Measurements from ENCODE around the gene CORO1C.
A peak's percentile ranks its signal among the peaks of the same experiment; 100 is the strongest.

Gene CORO1C

GRCh38 chr12:108678104-108678730 is 53.1 kb downstream of the CORO1C start:
- no peak for DNase-seq (ENCODE audit: low spot score in 2 of 2)
- H3K9me3 ChIP-seq = no peaks in the 10 kb centered on the region
- no peaks in the 10 kb centered on the region for H3K27me3 ChIP-seq (ENCODE audit: low read depth)
- H3K36me3 ChIP-seq (replicated peaks) = no peaks in the 10 kb centered on the region
- in situ Hi-C loops (cut with MboI; ENCODE audit: low sequenced_read_pairs) = no loop called here
- no peaks in the 10 kb centered on the region for H3K4me1 ChIP-seq
- no peak overlapping the region for H3K4me3 ChIP-seq

DNA sequence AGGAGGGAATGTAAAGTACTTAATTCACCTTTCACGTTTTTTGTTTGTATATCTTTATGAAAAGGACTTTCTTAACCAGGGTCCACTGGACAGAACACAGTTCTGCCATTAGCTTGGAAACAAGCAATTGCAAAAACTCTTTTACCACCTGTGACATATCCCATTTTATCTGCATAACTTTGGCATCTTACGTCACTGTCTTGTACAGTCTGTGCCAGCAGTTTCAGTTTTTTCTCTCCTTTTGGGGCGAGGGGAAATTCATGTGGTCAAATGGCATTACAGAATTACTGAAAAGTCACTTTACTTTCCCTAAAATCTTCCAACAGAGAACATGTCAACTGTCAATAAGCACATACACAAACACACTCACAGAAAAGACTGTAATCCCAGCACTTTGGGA is 53.9 kb downstream of the CORO1C start:
- H3K9me3 ChIP-seq = no peaks in the 10 kb centered on the region
- DNase-seq (ENCODE audit: low spot score in 2 of 2) = no peak
- H3K4me3 ChIP-seq = no peak overlapping the region
- no peaks in the 10 kb centered on the region for H3K36me3 ChIP-seq (replicated peaks)
- H3K27me3 ChIP-seq (ENCODE audit: low read depth) = no peaks in the 10 kb centered on the region
- in situ Hi-C loops (cut with MboI; ENCODE audit: low sequenced_read_pairs) = no loop called here
- no peaks in the 10 kb centered on the region for H3K4me1 ChIP-seq

DNA sequence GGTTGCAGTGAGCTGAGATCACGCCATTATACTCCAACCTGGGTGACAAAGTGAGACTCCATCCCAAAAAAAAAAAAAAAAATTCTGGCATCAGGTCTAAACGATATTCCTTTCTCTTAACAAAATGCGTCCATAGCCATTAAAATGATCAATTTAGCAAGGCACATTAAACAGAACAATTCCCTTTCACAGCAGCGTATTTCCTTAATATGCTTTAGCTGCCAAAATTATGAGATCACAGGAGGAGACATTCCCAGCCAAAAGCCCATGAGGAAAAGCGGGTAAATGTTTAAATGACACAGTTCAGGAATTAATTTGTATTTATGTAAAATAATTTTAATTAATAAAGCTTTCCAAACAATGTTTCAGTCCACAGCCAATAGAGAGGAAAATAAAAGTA is 54.6 kb downstream of the CORO1C start:
- H3K4me3 ChIP-seq = no peak overlapping the region
- in situ Hi-C loops (cut with MboI; ENCODE audit: low sequenced_read_pairs) = no loop called here
- DNase-seq (ENCODE audit: low spot score in 2 of 2) = no peak
- H3K4me1 ChIP-seq = no peaks in the 10 kb centered on the region
- H3K36me3 ChIP-seq (replicated peaks) = no peaks in the 10 kb centered on the region
- H3K9me3 ChIP-seq = no peaks in the 10 kb centered on the region
- no peaks in the 10 kb centered on the region for H3K27me3 ChIP-seq (ENCODE audit: low read depth)

DNA sequence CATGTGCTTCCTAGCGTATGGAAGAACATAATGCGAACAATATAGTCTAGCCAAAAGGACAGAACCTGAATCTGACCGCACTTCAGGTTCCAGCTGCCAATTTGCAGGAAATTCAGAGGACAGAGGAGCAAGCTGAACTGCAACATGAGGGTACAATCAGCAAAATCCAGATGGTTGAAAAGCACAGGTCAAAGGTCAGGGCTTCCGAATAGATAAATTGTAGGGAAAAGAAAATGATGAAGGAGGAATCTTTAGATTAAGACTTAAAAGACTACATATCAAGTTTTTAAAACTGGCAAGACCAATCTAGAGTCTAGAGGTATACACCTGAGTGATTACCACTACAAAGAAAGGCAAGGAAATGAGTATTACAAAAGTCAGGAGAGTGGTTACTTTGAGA is 55.5 kb downstream of the CORO1C start:
- in situ Hi-C loops (cut with MboI; ENCODE audit: low sequenced_read_pairs) = no loop called here
- Histone ChIP-seq H3K27me3 (ENCODE audit: low read depth) (no peaks in the 10 kb centered on the region), H3K4me3 (no peak overlapping the region), H3K9me3 (no peaks in the 10 kb centered on the region), H3K36me3 (replicated peaks) (no peaks in the 10 kb centered on the region), H3K4me1 (no peaks in the 10 kb centered on the region)
- no peak for DNase-seq (ENCODE audit: low spot score in 2 of 2)

DNA sequence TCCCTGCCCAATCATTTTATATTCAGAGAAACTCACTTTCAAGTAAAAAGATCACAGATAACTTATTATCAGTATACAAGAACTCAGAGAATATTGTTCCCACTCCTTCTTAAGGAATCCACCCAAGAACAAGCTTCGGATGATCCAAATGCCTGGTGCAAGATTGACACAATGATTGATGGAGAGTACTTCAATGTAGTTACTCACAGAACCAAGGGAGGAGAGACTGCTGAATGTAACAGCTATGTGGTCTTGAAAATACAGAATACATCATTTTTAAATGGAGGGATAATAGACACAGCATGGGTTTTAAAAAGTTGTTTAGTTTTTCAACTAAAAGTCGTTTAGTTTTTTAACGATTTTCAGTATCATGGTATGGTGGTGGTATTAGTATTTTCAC is 59.3 kb downstream of the CORO1C start:
- in situ Hi-C loops (cut with MboI; ENCODE audit: low sequenced_read_pairs) = no loop called here
- H3K36me3 ChIP-seq (replicated peaks) = no peaks in the 10 kb centered on the region
- no peaks in the 10 kb centered on the region; the same call in 1 of the 2 replicates for H3K4me1 ChIP-seq
- H3K4me3 ChIP-seq = no peak overlapping the region
- H3K9me3 ChIP-seq = no peaks in the 10 kb centered on the region
- H3K27me3 ChIP-seq (ENCODE audit: low read depth) = no peaks in the 10 kb centered on the region
- no peak for DNase-seq (ENCODE audit: low spot score in 2 of 2)

DNA sequence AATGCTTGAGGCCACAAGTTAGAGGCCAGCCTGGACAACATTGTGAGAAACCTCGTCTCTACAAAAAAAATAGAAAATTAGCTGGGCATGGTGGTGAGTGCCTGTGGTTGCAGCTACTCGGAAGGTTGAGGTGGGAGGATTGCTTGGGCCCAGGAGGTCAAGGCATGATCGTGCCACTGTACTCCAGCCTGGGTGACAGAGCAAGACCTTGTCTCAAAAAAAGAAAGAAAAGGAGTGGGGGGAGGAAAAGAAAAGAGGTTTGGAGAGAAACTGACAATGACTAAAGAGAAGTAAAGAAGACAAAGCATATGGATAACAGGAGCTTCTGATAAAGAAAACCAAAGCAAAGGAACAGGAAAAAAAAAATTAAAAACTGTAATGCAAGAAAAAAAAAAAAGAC is 60.2 kb downstream of the CORO1C start:
- in situ Hi-C loops (cut with MboI; ENCODE audit: low sequenced_read_pairs) = no loop called here
- no peak for DNase-seq (ENCODE audit: low spot score in 2 of 2)
- H3K9me3 ChIP-seq = no peaks in the 10 kb centered on the region
- H3K27me3 ChIP-seq (ENCODE audit: low read depth) = no peaks in the 10 kb centered on the region
- H3K4me1 ChIP-seq = no peaks in the 10 kb centered on the region; the same call in 1 of the 2 replicates
- H3K36me3 ChIP-seq (replicated peaks) = no peaks in the 10 kb centered on the region
- no peak overlapping the region for H3K4me3 ChIP-seq

DNA sequence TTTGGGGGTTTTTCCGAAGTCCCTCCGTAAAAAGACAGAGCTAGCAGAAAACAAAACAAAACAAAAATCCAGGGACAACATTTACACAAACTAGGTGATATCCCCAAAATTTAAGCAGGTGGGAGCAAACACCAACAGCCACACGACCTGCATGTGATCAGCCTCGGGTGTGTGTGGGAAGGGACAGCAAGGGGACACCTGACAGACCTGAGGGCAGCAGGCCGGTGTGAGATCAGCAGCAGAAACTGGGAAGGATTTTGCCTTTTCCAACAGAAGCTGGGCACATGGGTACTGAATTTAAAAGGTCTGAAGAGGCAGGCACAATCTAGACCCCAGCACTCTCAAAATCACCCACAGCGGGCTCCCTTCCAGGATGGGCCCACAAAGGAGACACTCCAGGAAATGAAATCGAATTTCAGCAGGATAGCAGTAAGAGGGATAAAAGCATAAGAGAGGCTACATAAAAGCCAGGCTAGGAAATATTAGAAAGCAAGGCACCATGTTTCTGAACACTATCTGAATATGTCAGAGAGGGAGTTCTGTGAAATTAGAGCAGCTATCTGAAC is 61.2 kb downstream of the CORO1C start:
- in situ Hi-C loops (cut with MboI; ENCODE audit: low sequenced_read_pairs) = no loop called here
- no peaks in the 10 kb centered on the region; the same call in 1 of the 2 replicates for H3K4me1 ChIP-seq

GRCh38 chr12:108668542-108668941 is 62.8 kb downstream of the CORO1C start:
- H3K36me3 ChIP-seq (replicated peaks) = 0 out of 2 replicates have a peak, but pooled peaks cover 3% of the 10 kb centered on the region
- DNase-seq (ENCODE audit: low spot score in 2 of 2) = no peak
- no peaks in the 10 kb centered on the region for H3K27me3 ChIP-seq (ENCODE audit: low read depth)
- H3K4me1 ChIP-seq = no peaks in the 10 kb centered on the region; the same call in 1 of the 2 replicates
- in situ Hi-C loops (cut with MboI; ENCODE audit: low sequenced_read_pairs) = no loop called here
- no peak overlapping the region for H3K4me3 ChIP-seq
- H3K9me3 ChIP-seq = no peaks in the 10 kb centered on the region

More for the DNA sequence above, 61.2 kb downstream of the CORO1C start:
- DNase-seq (ENCODE audit: low spot score in 2 of 2) = no peak
- Histone ChIP-seq H3K36me3 (replicated peaks) (0 out of 2 replicates have a peak, but pooled peaks cover 1% of the 10 kb centered on the region), H3K27me3 (ENCODE audit: low read depth) (no peaks in the 10 kb centered on the region), H3K9me3 (no peaks in the 10 kb centered on the region), H3K4me3 (no peak overlapping the region)

GRCh38 chr12:108668063-108668462 is 63.3 kb downstream of the CORO1C start:
- Histone ChIP-seq H3K4me1 (no peaks in the 10 kb centered on the region; the same call in 1 of the 2 replicates), H3K27me3 (ENCODE audit: low read depth) (no peaks in the 10 kb centered on the region), H3K36me3 (replicated peaks) (0 out of 2 replicates have a peak, but pooled peaks cover 4% of the 10 kb centered on the region), H3K9me3 (no peaks in the 10 kb centered on the region), H3K4me3 (no peak overlapping the region)
- DNase-seq (ENCODE audit: low spot score in 2 of 2) = no peak
- in situ Hi-C loops (cut with MboI; ENCODE audit: low sequenced_read_pairs) = no loop called here

DNA sequence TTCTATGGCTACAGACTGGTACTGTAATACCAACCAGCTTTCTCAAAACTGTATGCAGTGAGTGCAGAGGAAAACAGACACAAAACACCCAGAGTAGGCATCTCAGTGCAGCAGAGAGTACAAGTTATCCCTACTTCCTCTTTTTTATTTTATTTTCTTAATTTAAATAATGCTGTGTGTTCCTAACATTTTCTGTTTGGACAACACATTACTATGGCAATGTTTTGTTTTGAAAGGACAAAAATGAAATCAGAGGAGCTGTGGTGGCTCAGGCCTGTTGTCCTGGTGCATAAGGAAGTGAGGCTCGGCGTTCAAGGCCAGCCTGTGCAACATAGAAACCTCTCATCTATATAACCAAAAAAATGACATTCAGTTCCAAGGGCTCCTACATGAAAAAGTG is 64.0 kb downstream of the CORO1C start:
- Histone ChIP-seq H3K36me3 (replicated peaks) (0 out of 2 replicates have a peak, but pooled peaks cover 5% of the 10 kb centered on the region), H3K4me3 (no peak overlapping the region), H3K4me1 (no peaks in the 10 kb centered on the region; the same call in 1 of the 2 replicates), H3K9me3 (no peaks in the 10 kb centered on the region), H3K27me3 (ENCODE audit: low read depth) (no peaks in the 10 kb centered on the region)
- DNase-seq (ENCODE audit: low spot score in 2 of 2) = no peak
- in situ Hi-C loops (cut with MboI; ENCODE audit: low sequenced_read_pairs) = no loop called here

DNA sequence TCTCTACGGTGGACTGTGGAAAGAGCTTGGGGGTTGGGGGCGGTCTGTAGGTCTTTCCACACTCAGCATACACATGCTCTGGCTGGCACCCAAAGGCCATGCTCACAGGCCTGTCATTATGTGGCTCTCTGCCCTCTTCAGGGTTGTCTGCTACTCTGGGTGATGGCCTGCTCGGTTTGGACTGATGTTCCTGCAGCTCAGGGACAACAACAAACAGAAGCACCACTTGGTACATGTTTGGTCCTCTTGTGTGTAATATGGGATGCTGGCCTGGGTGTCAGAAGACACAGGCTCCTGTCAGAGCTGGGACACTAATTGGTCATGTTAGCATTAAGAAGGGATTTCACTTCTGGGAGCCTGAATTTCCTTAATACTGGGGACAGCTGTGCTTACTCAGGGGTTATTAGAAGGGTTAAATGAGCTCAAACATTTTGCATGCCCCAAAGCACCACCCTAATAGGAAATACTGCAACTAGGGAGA is 64.9 kb downstream of the CORO1C start:
- H3K4me1 ChIP-seq = no peaks in the 10 kb centered on the region; the same call in 1 of the 2 replicates
- H3K4me3 ChIP-seq = no peak overlapping the region
- no peaks in the 10 kb centered on the region for H3K9me3 ChIP-seq
- 0 out of 2 replicates have a peak, but pooled peaks cover 5% of the 10 kb centered on the region for H3K36me3 ChIP-seq (replicated peaks)
- no peaks in the 10 kb centered on the region for H3K27me3 ChIP-seq (ENCODE audit: low read depth)
- in situ Hi-C loops (cut with MboI; ENCODE audit: low sequenced_read_pairs) = no loop called here
- no peak for DNase-seq (ENCODE audit: low spot score in 2 of 2)

DNA sequence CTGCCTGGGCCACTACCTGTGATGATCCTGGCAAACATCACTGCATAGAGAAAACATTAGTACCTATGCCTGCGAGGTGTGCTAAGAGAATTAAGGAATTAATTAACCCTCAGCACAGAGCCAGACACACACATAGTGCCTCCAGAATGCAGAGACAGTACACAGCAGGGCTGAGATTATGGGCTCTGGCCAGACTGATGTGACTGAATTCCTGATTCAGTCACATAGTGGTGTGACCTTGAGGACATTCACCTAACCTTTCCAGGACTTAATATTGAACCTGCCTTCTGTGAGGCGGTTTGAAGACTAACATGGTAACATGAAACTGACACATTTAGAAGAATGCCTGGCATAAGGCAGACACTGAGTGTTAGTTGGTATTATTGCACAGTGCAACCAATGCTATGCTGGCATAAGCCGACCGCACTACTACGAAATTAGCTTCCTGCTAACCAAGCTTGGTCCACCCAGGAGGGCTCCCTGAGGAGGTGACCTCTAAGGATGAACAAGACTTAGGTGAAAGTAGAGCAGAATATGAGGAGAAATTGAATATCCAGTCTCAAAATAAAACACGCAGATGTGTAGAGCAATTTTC is 65.6 kb downstream of the CORO1C start:
- Histone ChIP-seq H3K36me3 (replicated peaks) (0 out of 2 replicates have a peak, but pooled peaks cover 5% of the 10 kb centered on the region), H3K4me3 (no peak overlapping the region), H3K4me1 (no peaks in the 10 kb centered on the region; the same call in 1 of the 2 replicates), H3K27me3 (ENCODE audit: low read depth) (no peaks in the 10 kb centered on the region), H3K9me3 (no peaks in the 10 kb centered on the region)
- in situ Hi-C loops (cut with MboI; ENCODE audit: low sequenced_read_pairs) = no loop called here
- no peak for DNase-seq (ENCODE audit: low spot score in 2 of 2)

DNA sequence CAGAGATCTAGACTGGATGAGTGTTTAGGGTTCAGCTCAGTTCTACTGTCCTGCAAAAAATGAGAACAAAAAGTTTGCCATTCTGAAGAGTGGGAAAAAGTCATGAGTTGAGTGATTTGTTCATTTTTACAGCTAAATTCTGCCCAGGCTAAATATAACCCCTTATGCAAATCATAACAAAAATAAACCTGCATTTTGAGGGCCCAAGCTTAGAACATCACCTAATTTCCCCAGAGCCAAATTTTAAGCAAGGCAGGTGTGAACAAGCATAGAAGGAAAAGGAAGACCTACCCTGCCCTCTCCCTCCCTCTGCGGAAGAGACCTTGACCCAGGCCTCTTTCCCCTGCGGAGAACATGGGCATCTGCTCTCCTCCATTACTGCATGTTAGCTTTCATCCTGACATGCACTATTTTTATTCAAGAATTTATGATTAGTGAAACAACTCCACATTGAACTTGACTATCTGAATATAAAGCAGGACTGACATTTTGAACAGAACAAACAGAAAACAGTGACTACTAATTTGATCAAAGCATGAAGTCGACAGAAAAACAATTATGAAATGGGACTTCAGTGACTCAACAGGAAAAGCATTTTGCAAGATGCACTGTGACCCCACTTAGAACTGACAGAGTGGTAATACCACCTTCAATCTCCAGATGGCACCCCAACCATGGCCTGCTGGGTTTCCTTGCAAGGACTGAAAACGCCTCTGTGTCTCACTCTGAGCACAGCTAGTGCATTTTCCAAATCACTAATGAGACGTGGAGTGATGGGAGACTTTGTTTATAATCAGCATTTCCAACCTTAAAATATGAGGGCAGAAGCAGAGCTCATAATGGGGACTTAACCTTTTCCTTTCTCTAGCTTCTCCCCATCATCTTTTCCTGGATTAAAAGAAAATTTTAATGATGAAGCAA is 66.7 kb downstream of the CORO1C start:
- in situ Hi-C loops (cut with MboI; ENCODE audit: low sequenced_read_pairs) = loop anchor here (5.0 kb wide), 1 partner anchor 143 kb away; no protein-coding TSS in a partner anchor
- DNase-seq (ENCODE audit: low spot score in 2 of 2) = peak; percentile 73 to 85
- H3K36me3 ChIP-seq (replicated peaks) = peaks cover 7% of the 10 kb centered on the region; the same call in 1 of the 2 replicates
- no peaks in the 10 kb centered on the region for H3K27me3 ChIP-seq (ENCODE audit: low read depth)
- H3K9me3 ChIP-seq = no peaks in the 10 kb centered on the region
- H3K4me1 ChIP-seq = no peaks in the 10 kb centered on the region; the same call in 1 of the 2 replicates
- H3K4me3 ChIP-seq = no peak overlapping the region

All from HAP-1 (cell line).